Activated naive CD8-positive, alpha-beta T cell (primary cell): ENCODE data around the gene SECISBP2.

ENCODE experiments used
- H3K27ac Mint-ChIP-seq: one replicate; pipeline ENCODE4 v1.8.0; 2021; ENCODE audit warnings: mixed read lengths
- H3K27me3 Mint-ChIP-seq: one replicate; pipeline ENCODE4 v1.8.0; 2021; ENCODE audit warnings: mixed read lengths
- H3K36me3 Mint-ChIP-seq: one replicate; pipeline ENCODE4 v1.8.0; 2021; ENCODE audit warnings: mixed read lengths
- H3K4me1 Mint-ChIP-seq: one replicate; pipeline ENCODE4 v1.8.0; 2021; ENCODE audit warnings: low read depth, mixed read lengths
- H3K4me3 Mint-ChIP-seq: one replicate; pipeline ENCODE4 v1.8.0; 2021; ENCODE audit warnings: mild to moderate bottlenecking, mixed read lengths
- H3K9me3 Mint-ChIP-seq: one replicate; pipeline ENCODE4 v1.8.0; 2021; ENCODE audit warnings: low read depth, mixed read lengths

SECISBP2 gene

DNA sequence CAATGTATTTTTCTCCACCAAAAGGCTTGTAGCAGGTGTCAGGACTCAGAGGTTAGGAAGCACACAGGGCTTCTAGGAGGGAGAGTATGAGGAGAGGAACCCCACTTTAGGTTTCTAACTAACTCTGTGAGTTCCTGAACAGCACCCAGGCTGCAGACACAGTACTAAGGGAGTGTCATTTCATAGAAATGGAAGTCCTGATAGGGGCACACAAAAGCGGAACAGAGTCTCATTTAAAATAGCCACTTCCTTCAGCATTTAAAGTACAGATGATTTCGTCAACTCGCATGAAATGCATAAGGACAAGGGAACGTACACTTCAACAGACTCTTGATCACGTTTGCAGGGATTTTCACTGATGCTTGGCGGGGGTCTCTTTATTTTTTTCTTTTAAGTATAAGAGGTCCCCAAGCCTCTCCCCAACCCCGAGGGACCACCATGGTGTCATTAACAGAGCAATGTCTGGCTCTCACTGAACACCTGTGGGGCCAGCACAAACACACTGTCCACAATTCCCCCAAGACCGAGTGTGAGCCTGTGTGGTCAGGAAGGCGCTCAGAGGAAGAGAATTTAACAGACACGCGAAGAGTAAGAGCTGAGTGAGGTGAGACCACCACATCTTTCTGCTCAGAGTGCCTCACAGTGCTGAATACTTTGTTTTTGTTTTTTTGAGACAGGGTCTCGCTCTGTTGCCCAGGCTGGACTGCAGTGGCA lies 82.3 kb downstream of the SECISBP2 start:
- no peaks in the 10 kb centered on the region for H3K27me3 Mint-ChIP-seq
- no peaks in the 10 kb centered on the region for H3K9me3 Mint-ChIP-seq
- H3K4me3 Mint-ChIP-seq: no peak overlapping the region
- H3K36me3 Mint-ChIP-seq: peaks cover 9% of the 10 kb centered on the region
- peaks cover 31% of the 10 kb centered on the region for H3K4me1 Mint-ChIP-seq
- H3K27ac Mint-ChIP-seq: peak overlapping the region; percentile 90

DNA sequence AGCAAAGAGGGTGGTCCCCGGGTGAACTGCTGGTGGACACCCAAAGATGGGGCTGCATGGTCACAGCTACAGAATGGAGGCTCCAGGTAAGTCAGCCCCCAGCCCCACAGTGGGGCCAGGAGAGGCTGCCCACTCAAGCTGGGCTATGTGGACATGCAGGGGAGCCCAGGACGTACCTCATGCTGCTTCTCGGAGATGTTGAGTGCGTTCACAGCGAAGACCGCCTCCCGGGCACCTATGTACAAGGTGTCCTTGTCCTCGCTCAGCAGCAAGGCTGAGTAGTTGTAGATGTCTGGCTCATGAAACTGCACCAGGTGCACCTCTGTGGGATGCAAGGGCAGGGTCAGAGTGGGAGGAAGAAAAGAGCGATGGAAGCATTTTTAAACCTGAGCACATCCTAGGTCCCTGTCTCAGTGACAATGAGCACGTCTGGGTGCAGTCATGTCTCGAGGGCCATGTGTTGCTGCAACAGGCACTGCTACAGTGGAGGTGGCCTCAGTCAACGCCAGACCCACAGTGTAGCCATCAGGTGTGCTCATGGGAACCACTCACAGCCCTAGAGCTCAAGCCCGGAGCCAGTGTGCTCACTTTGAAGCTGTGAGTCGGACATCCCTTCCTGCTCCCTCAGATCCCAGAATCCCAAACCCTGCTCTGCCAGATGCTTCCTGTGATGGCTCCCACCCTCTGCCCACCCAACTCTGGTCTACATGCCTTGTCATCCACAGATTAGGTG lies 84.6 kb downstream of the SECISBP2 start:
- Mint-ChIP-seq H3K4me3 (no peak overlapping the region), H3K27me3 (no peaks in the 10 kb centered on the region), H3K4me1 (peaks cover 54% of the 10 kb centered on the region), H3K36me3 (peaks cover 16% of the 10 kb centered on the region), H3K27ac (peak overlapping the region; percentile 90), H3K9me3 (peaks cover 4% of the 10 kb centered on the region)

DNA sequence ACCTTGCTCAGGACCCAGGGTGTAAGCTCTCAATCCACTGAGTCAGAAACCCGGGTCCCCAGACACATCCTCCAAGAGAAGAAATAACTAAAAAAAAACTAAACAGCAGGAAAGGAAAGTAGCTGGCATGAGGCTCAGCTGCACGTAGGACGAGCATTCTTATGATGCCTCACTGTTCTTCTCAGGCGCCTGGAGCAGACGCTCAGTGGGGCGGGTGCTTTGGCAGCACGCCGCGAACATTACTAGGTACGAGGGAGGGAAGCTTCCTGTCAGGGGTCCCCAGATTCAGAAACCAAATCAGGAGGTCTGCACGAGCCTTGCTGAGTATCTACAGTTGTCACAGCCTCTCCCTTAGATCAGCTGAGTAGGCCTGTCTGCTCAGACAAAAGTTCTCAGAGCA lies 85.8 kb downstream of the SECISBP2 start:
- peaks cover 19% of the 10 kb centered on the region for H3K36me3 Mint-ChIP-seq
- peak overlapping the region; percentile 90 for H3K27ac Mint-ChIP-seq
- H3K27me3 Mint-ChIP-seq: no peaks in the 10 kb centered on the region
- H3K9me3 Mint-ChIP-seq: peaks cover 4% of the 10 kb centered on the region
- peak overlapping the region; percentile 23 for H3K4me3 Mint-ChIP-seq
- peaks cover 66% of the 10 kb centered on the region for H3K4me1 Mint-ChIP-seq

DNA sequence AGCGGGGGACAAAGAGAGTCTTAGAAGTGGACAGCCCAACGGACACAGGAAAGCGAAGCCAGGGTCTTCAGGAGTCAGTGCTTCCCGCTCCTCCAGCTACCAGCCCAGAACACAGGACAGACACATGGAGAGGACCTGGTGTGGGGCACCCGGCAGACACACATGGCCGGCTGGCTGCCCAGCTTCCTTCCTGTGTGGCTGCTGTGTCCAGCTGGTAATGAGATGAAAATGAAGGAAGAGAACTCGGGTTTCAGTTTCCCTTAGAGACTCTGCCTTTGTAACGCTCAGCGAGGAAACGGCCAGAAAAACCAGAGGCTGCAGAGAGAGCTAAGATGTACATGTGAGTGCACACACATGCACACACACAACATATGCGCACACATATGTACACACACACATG lies 87.5 kb downstream of the SECISBP2 start:
- H3K27me3 Mint-ChIP-seq: no peaks in the 10 kb centered on the region
- peak overlapping the region; percentile 97 for H3K27ac Mint-ChIP-seq
- peak overlapping the region; percentile 51 for H3K4me3 Mint-ChIP-seq
- H3K36me3 Mint-ChIP-seq: peaks cover 21% of the 10 kb centered on the region
- H3K4me1 Mint-ChIP-seq: peaks cover 79% of the 10 kb centered on the region
- peaks cover 4% of the 10 kb centered on the region for H3K9me3 Mint-ChIP-seq

DNA sequence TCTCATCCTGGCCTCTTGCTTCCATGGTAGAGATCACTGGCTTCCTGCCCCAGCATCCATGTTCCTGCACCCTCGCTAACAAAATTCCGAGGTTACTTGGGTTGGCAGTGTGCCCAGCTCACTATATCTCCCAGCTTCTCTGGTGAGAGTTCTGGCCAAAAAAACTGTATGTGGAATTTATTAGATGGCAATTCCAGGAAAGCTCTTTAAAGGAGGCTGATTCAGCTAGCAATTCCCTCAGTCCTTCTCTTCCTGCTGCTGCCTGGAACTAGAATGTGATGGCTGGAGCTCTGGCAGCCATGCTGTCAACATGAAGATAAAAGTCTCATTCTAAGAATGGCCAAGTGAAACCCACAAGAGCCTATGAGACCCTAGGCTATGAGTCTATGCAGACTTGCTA lies 88.8 kb downstream of the SECISBP2 start:
- peaks cover 24% of the 10 kb centered on the region for H3K36me3 Mint-ChIP-seq
- peaks cover 4% of the 10 kb centered on the region for H3K9me3 Mint-ChIP-seq
- H3K27ac Mint-ChIP-seq: peak overlapping the region; percentile 97
- H3K27me3 Mint-ChIP-seq: no peaks in the 10 kb centered on the region
- H3K4me1 Mint-ChIP-seq: peaks cover 83% of the 10 kb centered on the region
- H3K4me3 Mint-ChIP-seq: peak overlapping the region; percentile 51

DNA sequence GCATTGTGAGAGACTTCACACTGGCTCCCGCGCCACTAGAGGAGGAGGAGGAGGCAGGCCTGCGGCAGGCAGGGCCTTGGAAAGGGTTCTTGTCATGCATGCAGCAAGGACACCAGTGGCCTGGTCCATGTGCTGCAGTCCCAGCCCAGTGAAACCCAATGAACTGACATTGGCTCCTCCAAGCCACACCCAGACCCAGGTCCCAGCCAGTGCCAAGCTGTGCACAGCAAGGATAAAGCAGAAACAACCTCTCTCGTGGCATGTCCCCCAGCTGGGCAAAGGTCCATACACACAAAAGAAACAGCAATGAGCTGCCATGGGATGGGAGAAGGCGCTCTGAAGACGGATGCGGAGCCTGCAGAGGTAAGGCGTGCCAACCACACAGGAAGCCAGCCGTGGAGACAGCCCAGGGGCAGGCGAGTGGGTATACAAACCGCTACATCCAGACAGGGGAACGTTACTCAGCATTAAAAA lies 90.4 kb downstream of the SECISBP2 start:
- H3K36me3 Mint-ChIP-seq: peaks cover 28% of the 10 kb centered on the region
- H3K27ac Mint-ChIP-seq: peak overlapping the region; percentile 97
- peak overlapping the region; percentile 76 for H3K4me3 Mint-ChIP-seq
- H3K4me1 Mint-ChIP-seq: peaks cover 91% of the 10 kb centered on the region
- no peaks in the 10 kb centered on the region for H3K27me3 Mint-ChIP-seq
- peaks cover 4% of the 10 kb centered on the region for H3K9me3 Mint-ChIP-seq
